ENCODE results near the gene SLC17A8.

GRCh38 chr12:100447381-100447780, 90.5 kb downstream of the SLC17A8 start:
- TF ChIP-seq, protein P1, sequence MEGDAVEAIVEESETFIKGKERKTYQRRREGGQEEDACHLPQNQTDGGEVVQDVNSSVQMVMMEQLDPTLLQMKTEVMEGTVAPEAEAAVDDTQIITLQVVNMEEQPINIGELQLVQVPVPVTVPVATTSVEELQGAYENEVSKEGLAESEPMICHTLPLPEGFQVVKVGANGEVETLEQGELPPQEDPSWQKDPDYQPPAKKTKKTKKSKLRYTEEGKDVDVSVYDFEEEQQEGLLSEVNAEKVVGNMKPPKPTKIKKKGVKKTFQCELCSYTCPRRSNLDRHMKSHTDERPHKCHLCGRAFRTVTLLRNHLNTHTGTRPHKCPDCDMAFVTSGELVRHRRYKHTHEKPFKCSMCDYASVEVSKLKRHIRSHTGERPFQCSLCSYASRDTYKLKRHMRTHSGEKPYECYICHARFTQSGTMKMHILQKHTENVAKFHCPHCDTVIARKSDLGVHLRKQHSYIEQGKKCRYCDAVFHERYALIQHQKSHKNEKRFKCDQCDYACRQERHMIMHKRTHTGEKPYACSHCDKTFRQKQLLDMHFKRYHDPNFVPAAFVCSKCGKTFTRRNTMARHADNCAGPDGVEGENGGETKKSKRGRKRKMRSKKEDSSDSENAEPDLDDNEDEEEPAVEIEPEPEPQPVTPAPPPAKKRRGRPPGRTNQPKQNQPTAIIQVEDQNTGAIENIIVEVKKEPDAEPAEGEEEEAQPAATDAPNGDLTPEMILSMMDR (IDR thresholded peaks at IDR 0.05; ENCODE audit: low read depth, low read length), result no peak
- TF ChIP-seq POLR2A (IDR thresholded peaks at IDR 0.05; ENCODE audit: extremely low read depth, insufficient read length) (no peak), MYC (IDR thresholded peaks at IDR 0.05; ENCODE audit: low read depth, low read length) (no peak), MAX (IDR thresholded peaks at IDR 0.05; ENCODE audit: low read depth, low read length) (no peak)

All from NB4 (cell line).